IMR-90 (cell line): ENCODE measurements around the gene PRKCA. TPM values are rescaled to one million over a fixed set of nuclear protein-coding genes. Genes with fewer than 3 reads are reported as not detected.
A peak's percentile ranks its signal among the peaks of the same experiment; 100 is the strongest.

Experiments used
- ATAC-seq: fragments of 200-7000 bp; cut with Tn5 transposase; 2 replicates; pipeline ENCODE4 v1.9.1; 2020; ENCODE audit warnings: low read depth, mild to moderate bottlenecking, moderate library complexity
- BruUV-seq: library from RNA; stranded (reverse); fragments of 400-500 nt; replicated peaks from 2 replicates; lab custom pipeline; 2021; lab: Mats Ljungman, UMichigan
- CTCF ChIA-PET: fragments of 300-600 bp; formaldehyde crosslinking; extraction: SDS; loops from one replicate; lab custom pipeline; 2021; ENCODE audit warnings: antibody characterized with exemption; lab: Yijun Ruan, JAX
- POLR2A ChIA-PET: fragments of 300-600 bp; sonication (Branson Sonifier 250); formaldehyde crosslinking; loops from one replicate; lab custom pipeline; 2022; ENCODE audit warnings: antibody characterized with exemption; ENCODE audit not compliant: unreplicated experiment; lab: Charles Lee
- DNase-seq: peaks from one replicate; pipeline ENCODE4 v3.0.0; 2013
- H2AFZ ChIP-seq: replicated peaks from 2 replicates; pipeline ENCODE3; 2013; ENCODE audit warnings: low read length, mild to moderate bottlenecking; ENCODE audit not compliant: poor library complexity
- H2AK5ac ChIP-seq: 2 replicates; pipeline ENCODE4 v1.6.1; 2013; ENCODE audit warnings: low read depth, low read length, inconsistent platforms
- H2AK9ac ChIP-seq: replicated peaks from 2 replicates; pipeline ENCODE3; 2013; ENCODE audit warnings: mild to moderate bottlenecking, low read depth, low read length, moderate library complexity; ENCODE audit not compliant: poor library complexity
- H2BK120ac ChIP-seq: 2 replicates; pipeline ENCODE4 v1.6.1; 2013; ENCODE audit warnings: low read depth, low read length, inconsistent platforms
- H2BK15ac ChIP-seq: 3 replicates; pipeline ENCODE4 v1.6.1; 2013; ENCODE audit warnings: low read depth, low read length, inconsistent platforms
- H2BK20ac ChIP-seq: 2 replicates; pipeline ENCODE4 v1.6.1; 2013; ENCODE audit warnings: low read depth, mild to moderate bottlenecking, inconsistent platforms, low read length, moderate library complexity
- H2BK5ac ChIP-seq: 2 replicates; pipeline ENCODE4 v1.6.1; 2013; ENCODE audit warnings: mild to moderate bottlenecking, low read depth, low read length, inconsistent platforms; ENCODE audit not compliant: poor library complexity, severe bottlenecking
- H3K14ac ChIP-seq: replicated peaks from 2 replicates; pipeline ENCODE4 v1.6.1; 2013; ENCODE audit warnings: low read depth, low read length, inconsistent platforms
- H3K18ac ChIP-seq: 2 replicates; pipeline ENCODE4 v1.6.1; 2013; ENCODE audit warnings: low read depth, low read length, control low read depth
- H3K23ac ChIP-seq: 2 replicates; pipeline ENCODE4 v1.6.1; 2013; ENCODE audit warnings: low read depth, low read length, inconsistent platforms
- H3K27ac ChIP-seq: 2 replicates; pipeline ENCODE4 v1.5.1; 2013; ENCODE audit warnings: mild to moderate bottlenecking, control low read depth, low read length; ENCODE audit not compliant: insufficient read depth
- H3K27me3 ChIP-seq: 2 replicates; pipeline ENCODE4 v1.6.1; 2013; ENCODE audit warnings: low read length; ENCODE audit not compliant: control insufficient read depth, insufficient read depth
- H3K36me3 ChIP-seq: 2 replicates; pipeline ENCODE4 v1.6.1; 2013; ENCODE audit warnings: low read length, mixed read lengths; ENCODE audit not compliant: control insufficient read depth, insufficient read depth
- H3K4ac ChIP-seq: 2 replicates; pipeline ENCODE4 v1.6.1; 2013; ENCODE audit warnings: low read depth, low read length, inconsistent platforms
- H3K4me1 ChIP-seq: 2 replicates; pipeline ENCODE4 v1.6.1; 2013; ENCODE audit warnings: low read length, mixed read lengths; ENCODE audit not compliant: control insufficient read depth, insufficient read depth
- H3K4me2 ChIP-seq: 2 replicates; pipeline ENCODE4 v1.6.1; 2013; ENCODE audit warnings: low read depth, mild to moderate bottlenecking, control low read depth, low read length, moderate library complexity
- H3K4me3 ChIP-seq: 2 replicates; pipeline ENCODE4 v1.5.1; 2013; ENCODE audit warnings: low read depth, mild to moderate bottlenecking, control low read depth, low read length, moderate library complexity; ENCODE audit not compliant: insufficient read depth
- H3K56ac ChIP-seq: 2 replicates; pipeline ENCODE4 v1.6.1; 2013; ENCODE audit warnings: low read length, inconsistent platforms; ENCODE audit not compliant: insufficient read depth; ENCODE audit errors: extremely low read depth
- H3K79me1 ChIP-seq, 2 experiments: 2 replicates each; pipeline ENCODE4 v1.6.1; 2013; ENCODE audit warnings: low read length in 2 of 2, inconsistent platforms in 1 of 2, low read depth in 1 of 2
- H3K9ac ChIP-seq: 2 replicates; pipeline ENCODE4 v1.6.1; 2013; ENCODE audit warnings: low read depth, low read length, control low read depth
- H3K9me1 ChIP-seq: 2 replicates; pipeline ENCODE4 v1.6.1; 2013; ENCODE audit warnings: low read length, inconsistent platforms; ENCODE audit not compliant: insufficient read depth
- H3K9me3 ChIP-seq: 2 replicates; pipeline ENCODE4 v1.6.1; 2013; ENCODE audit warnings: low read length; ENCODE audit not compliant: control insufficient read depth, insufficient read depth
- H4K20me1 ChIP-seq: 2 replicates; pipeline ENCODE4 v1.6.1; 2013; ENCODE audit warnings: low read length, inconsistent platforms; ENCODE audit not compliant: insufficient read depth
- H4K5ac ChIP-seq: 2 replicates; pipeline ENCODE4 v1.6.1; 2013; ENCODE audit warnings: mild to moderate bottlenecking, low read depth, low read length, control low read depth
- H4K8ac ChIP-seq, 2 experiments: 2 replicates each; pipeline ENCODE4 v1.6.1; 2013; ENCODE audit warnings: low read depth in 2 of 2, low read length in 2 of 2, control low read depth in 1 of 2, inconsistent platforms in 1 of 2
- H4K91ac ChIP-seq: 2 replicates; pipeline ENCODE4 v1.6.1; 2013; ENCODE audit warnings: low read depth, low read length, inconsistent platforms; ENCODE audit not compliant: insufficient read depth
- CHD1 ChIP-seq: IDR thresholded peaks from 2 replicates; pipeline ENCODE4 v1.6.1; 2012; ENCODE audit warnings: low read depth, low read length, improper control_type of control experiment
- NFE2L2 ChIP-seq: fragments of 150-350 bp; IDR thresholded peaks from 2 replicates; pipeline ENCODE4 v1.6.1; 2016; ENCODE audit warnings: low read depth, mild to moderate bottlenecking, low read length
- RAD21 ChIP-seq: IDR thresholded peaks from 2 replicates; pipeline ENCODE4 v1.6.1; 2012; ENCODE audit warnings: low read length, improper control_type of control experiment
- WGBS, 2 experiments: methylation state at CpG; one replicate each; pipeline versions ENCODE4 v1.1.5 to v1.1.7; 2013; ENCODE audit warnings: missing lambda C conversion rate in 2 of 2; ENCODE audit not compliant: insufficient read length in 1 of 2; ENCODE audit errors: extremely low coverage in 2 of 2; 5-methylcytosine and 5-hydroxymethylcytosine counted together
- dilution Hi-C: fragments of 300-500 bp; cut with HindIII; formaldehyde crosslinking; loops from one replicate; pipeline ENCODE4 v1.14.3; 2018; ENCODE audit warnings: low sequenced_read_pairs; ENCODE audit not compliant: unreplicated experiment
- in situ Hi-C: fragments of 300-500 bp; cut with MboI; formaldehyde crosslinking; loops from 3 replicates; pipeline ENCODE4 v1.14.3; 2019; ENCODE audit warnings: low sequenced_read_pairs, inconsistent platforms, mixed read lengths
- intact Hi-C: fragments of 100-400 bp; cut with micrococcal nuclease; formaldehyde crosslinking; loops from 2 replicates; pipeline ENCODE4 v1.10.0; 2022
- polyA plus RNA-seq, 3 experiments: library from polyadenylated mRNA; depleted of rRNA; stranded (reverse); fragments of >200 nt; gene quantifications; 2 replicates each; pipeline ENCODE4 v1.2.3, GENCODE V29; 2012; ENCODE audit warnings: low replicate concordance in 1 of 3
- total RNA-seq: library from RNA; depleted of rRNA; stranded (reverse); fragments of >200 nt; gene quantifications from 2 replicates; pipeline ENCODE4 v1.2.3, GENCODE V29; 2012

The PRKCA gene
- total and polyA plus RNA-seq, 2 of the 4 experiments (the other 2 are of a cell fraction), result 31.0 to 46.0 TPM

- Histone ChIP-seq H3K14ac (no peak overlapping the region), H3K27me3 (no peaks in the 10 kb centered on the region), H4K91ac (no peak overlapping the region), H3K4me1 (peaks cover 9% of the 10 kb centered on the region), H2BK120ac (no peak overlapping the region), H3K9me1 (peaks cover 16% of the 10 kb centered on the region), H4K20me1 (peaks cover 12% of the 10 kb centered on the region; the same call in 1 of the 2 replicates), H2BK20ac (no peak overlapping the region), H3K4me3 (no peak overlapping the region), H3K36me3 (peaks cover 4% of the 10 kb centered on the region; the same call in 1 of the 2 replicates), H2BK5ac (no peak overlapping the region), H2BK15ac (no peak overlapping the region), H3K9me3 (no peaks in the 10 kb centered on the region), H3K9ac (no peak overlapping the region), H3K79me1 (peaks cover 54 to 85% of the 10 kb centered on the region in 2 experiments), H4K8ac (no peak overlapping the region), H2AK5ac (0 out of 2 replicates have a peak overlapping the region, but pooled peaks have one; percentile 10), H3K23ac (no peak overlapping the region), H4K5ac (no peak overlapping the region), H3K56ac (no peak overlapping the region), H3K4ac (no peak overlapping the region), H3K27ac (no peak overlapping the region), H2AFZ (no peak overlapping the region), H2AK9ac (no peak overlapping the region), H3K4me2 (no peak overlapping the region), H3K18ac (no peak overlapping the region)
- in situ Hi-C loops, result no loop called here
- ChIA-PET POLR2A (no interaction called here), CTCF (no interaction called here)
- no peak for TF ChIP-seq CHD1
- no peak for TF ChIP-seq NFE2L2
- TF ChIP-seq RAD21, result no peak
- DNase-seq (no peak), ATAC-seq (no peak)
- 100% methylated on average over 1 of the region's 5 CpGs; no CpG with 5 or more reads in 1 of the 2 experiments for WGBS, 2 experiments
- intact Hi-C loops, result no loop called here
- dilution Hi-C loops, result no loop called here
- no TSS peak for BruUV-seq
Measured at GRCh38 chr17:66498580-66498979, 196.2 kb downstream of the PRKCA start.
